ENCODE results near the gene CLTC. TPM values are rescaled to one million over a fixed set of nuclear protein-coding genes. Genes with fewer than 3 reads are reported as not detected.

CLTC gene
- polyA plus RNA-seq, 1 donor: 128 TPM

GRCh38 chr17:59723607-59724006 is 103.9 kb downstream of the CLTC start:
- DNase-seq (ENCODE audit: low read depth): no peak

- DNase-seq (ENCODE audit: low read depth): no peak
Measured at GRCh38 chr17:59725691-59726090, 106.0 kb downstream of the CLTC start.

- no peak for DNase-seq (ENCODE audit: low read depth)
Measured at GRCh38 chr17:59727817-59728533, 108.3 kb downstream of the CLTC start.

GRCh38 chr17:59730268-59730834 is 110.7 kb downstream of the CLTC start:
- DNase-seq (ENCODE audit: low read depth): no peak

- no peak for DNase-seq (ENCODE audit: low read depth)
Measured at GRCh38 chr17:59733697-59734096, 114.0 kb downstream of the CLTC start.

GRCh38 chr17:59734226-59734625 is 114.5 kb downstream of the CLTC start:
- no peak for DNase-seq (ENCODE audit: low read depth)

GRCh38 chr17:59737324-59737723 is 117.6 kb downstream of the CLTC start:
- no peak for DNase-seq (ENCODE audit: low read depth)

GRCh38 chr17:59743842-59744241 is 124.1 kb downstream of the CLTC start:
- no peak for DNase-seq (ENCODE audit: low read depth)

GRCh38 chr17:59745040-59745439 is 125.3 kb downstream of the CLTC start:
- no peak for DNase-seq (ENCODE audit: low read depth)

Other genes with a start within 250 kb of the CLTC start
- 29.6 TPM for gene DHX40, start 54.3 kb upstream of the CLTC start, polyA plus RNA-seq (ENCODE audit: insufficient read length)
- gene PTRH2, start 87.5 kb downstream of the CLTC start, polyA plus RNA-seq (ENCODE audit: insufficient read length): 13.6 TPM
- gene VMP1, start 87.8 kb downstream of the CLTC start, polyA plus RNA-seq (ENCODE audit: insufficient read length): 43.6 TPM

All from forelimb muscle (tissue), 1 donor.